HepG2 (cell line): ENCODE data around the gene SRSF10. TPM values are rescaled to one million over a fixed set of nuclear protein-coding genes. Genes with fewer than 3 reads are reported as not detected.

Experiments
- CCDC6 ChIP-seq: sonication (generic); formaldehyde crosslinking; IDR thresholded peaks from 2 replicates; pipeline ENCODE4 v1.8.1; 2022; ENCODE audit warnings: mild to moderate bottlenecking, missing genetic modification reagents, moderate library complexity
- ETV5 ChIP-seq: IDR thresholded peaks from 2 replicates; pipeline ENCODE4 v1.6.1; 2018; ENCODE audit warnings: missing biosample characterization, missing genetic modification reagents, inconsistent platforms, borderline replicate concordance
- SNAI1 ChIP-seq: sonication (generic); formaldehyde crosslinking; IDR thresholded peaks from 2 replicates; pipeline ENCODE4 v1.5.0; 2020; ENCODE audit warnings: mild to moderate bottlenecking, missing genetic modification reagents, borderline replicate concordance
- TGIF2 ChIP-seq: IDR thresholded peaks from 2 replicates; pipeline ENCODE4 v1.6.1; 2016; ENCODE audit warnings: control low read depth, missing compliant biosample characterization
- U2AF2 ChIP-seq: fragments of 200-400 bp; formaldehyde crosslinking; IDR thresholded peaks from 2 replicates; pipeline ENCODE4 v1.6.1; 2017; ENCODE audit warnings: low read depth, mild to moderate bottlenecking, low read length
- ZNF207 ChIP-seq: fragments of 450-650 bp; IDR thresholded peaks from 2 replicates; pipeline ENCODE4 v1.6.1; 2016; ENCODE audit warnings: antibody characterized with exemption, borderline replicate concordance
- ZNF577 ChIP-seq: sonication (generic); formaldehyde crosslinking; IDR thresholded peaks from 2 replicates; pipeline ENCODE4 v1.4.0; 2020; ENCODE audit warnings: mild to moderate bottlenecking, low read depth, missing genetic modification reagents, borderline replicate concordance
- polyA plus RNA-seq, 8 experiments: library from polyadenylated mRNA; depleted of rRNA in 3 of 8; stranded (reverse) in 7 of 8; unstranded in 1 of 8; fragments of >200 nt; fragmentation: Illumina TruSeq in 4 of 8; extraction: Trizol in 4 of 8; gene quantifications; 2 replicates each; pipeline versions ENCODE4 v1.2.1 to v1.2.3, GENCODE V29; 2011 to 2016; ENCODE audit warnings: low read depth in 4 of 8, missing spikeins in 1 of 8, mixed read lengths in 1 of 8; ENCODE audit not compliant: insufficient read depth in 1 of 8
- total RNA-seq, 5 experiments: library from RNA; depleted of rRNA; stranded (reverse); fragments of >200 nt; fragmentation: Illumina TruSeq; extraction: Trizol; gene quantifications; 2 replicates each; pipeline ENCODE4 v1.2.3, GENCODE V29; 2016; ENCODE audit warnings: low read depth in 1 of 5
- TF ChIP-seq, protein P1 (sequence below): sonication (generic); formaldehyde crosslinking; IDR thresholded peaks from 2 replicates; pipeline ENCODE4 v1.4.0; 2020; ENCODE audit warnings: missing genetic modification reagents, borderline replicate concordance
- TF ChIP-seq, protein P2 (sequence below): sonication (generic); formaldehyde crosslinking; IDR thresholded peaks from 2 replicates; pipeline ENCODE4 v1.5.1; 2020; ENCODE audit warnings: mild to moderate bottlenecking, missing genetic modification reagents, borderline replicate concordance
- TF ChIP-seq, protein P3 (sequence below): sonication (generic); formaldehyde crosslinking; IDR thresholded peaks from 2 replicates; pipeline ENCODE4 v1.4.0; 2020; ENCODE audit warnings: mild to moderate bottlenecking, missing genetic modification reagents
- TF ChIP-seq, protein P4 (sequence below): sonication (generic); formaldehyde crosslinking; IDR thresholded peaks from 2 replicates; pipeline ENCODE4 v1.4.0; 2020; ENCODE audit warnings: mild to moderate bottlenecking, missing genetic modification reagents

SRSF10 gene
- total and polyA plus RNA-seq, 2 of the 13 experiments (the other 11 are each of a cell fraction or from before 2014, with no cell fraction given): 126 to 186 TPM

GRCh38 chr1:23959461-23960290, 20.5 kb downstream of the SRSF10 start, which contains the start of gene PNRC2 (continued):
- peak; percentile 66; the same call in 1 of the 2 replicates for TF ChIP-seq CCDC6 (CRISPR knock-in tag)
- TF ChIP-seq ZNF207: no peak
- TF ChIP-seq, protein P1, sequence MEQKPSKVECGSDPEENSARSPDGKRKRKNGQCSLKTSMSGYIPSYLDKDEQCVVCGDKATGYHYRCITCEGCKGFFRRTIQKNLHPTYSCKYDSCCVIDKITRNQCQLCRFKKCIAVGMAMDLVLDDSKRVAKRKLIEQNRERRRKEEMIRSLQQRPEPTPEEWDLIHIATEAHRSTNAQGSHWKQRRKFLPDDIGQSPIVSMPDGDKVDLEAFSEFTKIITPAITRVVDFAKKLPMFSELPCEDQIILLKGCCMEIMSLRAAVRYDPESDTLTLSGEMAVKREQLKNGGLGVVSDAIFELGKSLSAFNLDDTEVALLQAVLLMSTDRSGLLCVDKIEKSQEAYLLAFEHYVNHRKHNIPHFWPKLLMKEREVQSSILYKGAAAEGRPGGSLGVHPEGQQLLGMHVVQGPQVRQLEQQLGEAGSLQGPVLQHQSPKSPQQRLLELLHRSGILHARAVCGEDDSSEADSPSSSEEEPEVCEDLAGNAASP (CRISPR knock-in tag): no peak; the same call in none of the 2 replicates
- TF ChIP-seq, protein P2, sequence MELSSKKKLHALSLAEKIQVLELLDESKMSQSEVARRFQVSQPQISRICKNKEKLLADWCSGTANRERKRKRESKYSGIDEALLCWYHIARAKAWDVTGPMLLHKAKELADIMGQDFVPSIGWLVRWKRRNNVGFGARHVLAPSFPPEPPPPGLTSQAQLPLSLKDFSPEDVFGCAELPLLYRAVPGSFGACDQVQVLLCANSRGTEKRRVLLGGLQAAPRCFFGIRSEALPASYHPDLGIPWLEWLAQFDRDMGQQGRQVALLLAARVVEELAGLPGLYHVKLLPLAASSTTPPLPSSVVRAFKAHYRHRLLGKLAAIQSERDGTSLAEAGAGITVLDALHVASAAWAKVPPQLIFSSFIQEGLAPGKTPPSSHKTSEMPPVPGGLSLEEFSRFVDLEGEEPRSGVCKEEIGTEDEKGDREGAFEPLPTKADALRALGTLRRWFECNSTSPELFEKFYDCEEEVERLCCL: no peak
- TF ChIP-seq TGIF2: no peak; the same call in 1 of the 2 replicates
- TF ChIP-seq, protein P3, sequence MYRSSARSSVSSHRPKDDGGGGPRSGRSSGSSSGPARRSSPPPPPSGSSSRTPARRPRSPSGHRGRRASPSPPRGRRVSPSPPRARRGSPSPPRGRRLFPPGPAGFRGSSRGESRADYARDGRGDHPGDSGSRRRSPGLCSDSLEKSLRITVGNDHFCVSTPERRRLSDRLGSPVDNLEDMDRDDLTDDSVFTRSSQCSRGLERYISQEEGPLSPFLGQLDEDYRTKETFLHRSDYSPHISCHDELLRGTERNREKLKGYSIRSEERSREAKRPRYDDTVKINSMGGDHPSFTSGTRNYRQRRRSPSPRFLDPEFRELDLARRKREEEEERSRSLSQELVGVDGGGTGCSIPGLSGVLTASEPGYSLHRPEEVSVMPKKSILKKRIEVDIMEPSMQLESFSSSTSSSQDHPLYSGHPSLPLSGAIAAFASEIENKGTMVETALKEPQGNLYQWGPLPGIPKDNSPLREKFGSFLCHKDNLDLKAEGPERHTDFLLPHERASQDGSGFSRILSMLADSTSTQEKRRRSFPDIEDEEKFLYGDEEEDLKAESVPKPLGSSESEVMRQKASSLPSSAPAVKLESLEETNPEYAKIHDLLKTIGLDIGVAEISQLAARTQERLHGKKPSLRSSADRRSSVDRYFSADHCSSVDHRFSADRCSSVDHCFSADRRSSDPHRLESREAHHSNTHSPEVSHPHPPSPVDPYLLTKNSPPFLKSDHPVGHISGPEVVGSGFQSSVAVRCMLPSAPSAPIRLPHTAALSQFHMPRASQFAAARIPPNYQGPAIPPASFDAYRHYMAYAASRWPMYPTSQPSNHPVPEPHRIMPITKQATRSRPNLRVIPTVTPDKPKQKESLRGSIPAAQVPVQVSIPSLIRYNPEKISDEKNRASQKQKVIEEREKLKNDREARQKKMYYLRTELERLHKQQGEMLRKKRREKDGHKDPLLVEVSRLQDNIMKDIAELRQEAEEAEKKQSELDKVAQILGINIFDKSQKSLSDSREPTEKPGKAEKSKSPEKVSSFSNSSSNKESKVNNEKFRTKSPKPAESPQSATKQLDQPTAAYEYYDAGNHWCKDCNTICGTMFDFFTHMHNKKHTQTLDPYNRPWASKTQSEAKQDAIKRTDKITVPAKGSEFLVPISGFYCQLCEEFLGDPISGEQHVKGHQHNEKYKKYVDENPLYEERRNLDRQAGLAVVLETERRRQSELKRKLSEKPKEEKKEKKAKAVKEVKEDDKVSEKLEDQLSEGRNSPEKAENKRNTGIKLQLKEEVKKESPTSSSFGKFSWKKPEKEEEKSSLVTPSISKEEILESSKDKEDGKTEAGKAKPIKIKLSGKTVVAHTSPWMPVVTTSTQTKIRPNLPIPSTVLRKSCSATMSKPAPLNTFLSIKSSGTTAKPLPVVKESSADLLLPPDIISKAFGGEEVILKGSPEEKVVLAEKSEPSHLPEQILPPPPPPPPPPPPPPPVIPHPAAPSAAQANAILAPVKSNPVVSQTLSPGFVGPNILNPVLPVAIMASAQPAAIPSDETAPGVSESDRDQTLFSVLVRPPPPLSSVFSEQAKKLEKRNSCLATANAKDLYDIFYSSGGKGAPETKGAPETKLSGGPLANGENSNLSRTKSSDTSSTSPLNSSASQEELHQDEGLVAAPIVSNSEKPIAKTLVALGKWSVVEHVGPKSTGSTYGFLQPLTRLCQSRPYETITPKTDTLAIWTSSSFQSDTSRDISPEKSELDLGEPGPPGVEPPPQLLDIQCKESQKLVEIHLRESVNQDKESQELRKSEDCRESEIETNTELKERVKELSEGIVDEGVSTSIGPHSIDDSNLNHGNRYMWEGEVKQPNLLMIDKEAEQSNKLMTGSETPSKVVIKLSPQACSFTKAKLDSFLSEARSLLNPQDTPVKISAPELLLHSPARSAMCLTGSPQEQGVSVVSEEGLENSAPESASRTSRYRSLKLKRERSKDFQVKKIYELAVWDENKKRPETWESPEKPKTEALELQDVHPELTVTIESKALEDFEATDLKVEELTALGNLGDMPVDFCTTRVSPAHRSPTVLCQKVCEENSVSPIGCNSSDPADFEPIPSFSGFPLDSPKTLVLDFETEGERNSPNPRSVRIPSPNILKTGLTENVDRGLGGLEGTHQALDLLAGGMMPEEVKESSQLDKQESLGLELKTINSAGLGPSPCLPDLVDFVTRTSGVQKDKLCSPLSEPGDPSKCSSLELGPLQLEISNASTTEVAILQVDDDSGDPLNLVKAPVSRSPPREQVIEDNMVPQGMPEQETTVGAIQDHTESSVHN: no peak
- peak; percentile 51 for TF ChIP-seq ETV5 (CRISPR knock-in tag)
- TF ChIP-seq, protein P4, sequence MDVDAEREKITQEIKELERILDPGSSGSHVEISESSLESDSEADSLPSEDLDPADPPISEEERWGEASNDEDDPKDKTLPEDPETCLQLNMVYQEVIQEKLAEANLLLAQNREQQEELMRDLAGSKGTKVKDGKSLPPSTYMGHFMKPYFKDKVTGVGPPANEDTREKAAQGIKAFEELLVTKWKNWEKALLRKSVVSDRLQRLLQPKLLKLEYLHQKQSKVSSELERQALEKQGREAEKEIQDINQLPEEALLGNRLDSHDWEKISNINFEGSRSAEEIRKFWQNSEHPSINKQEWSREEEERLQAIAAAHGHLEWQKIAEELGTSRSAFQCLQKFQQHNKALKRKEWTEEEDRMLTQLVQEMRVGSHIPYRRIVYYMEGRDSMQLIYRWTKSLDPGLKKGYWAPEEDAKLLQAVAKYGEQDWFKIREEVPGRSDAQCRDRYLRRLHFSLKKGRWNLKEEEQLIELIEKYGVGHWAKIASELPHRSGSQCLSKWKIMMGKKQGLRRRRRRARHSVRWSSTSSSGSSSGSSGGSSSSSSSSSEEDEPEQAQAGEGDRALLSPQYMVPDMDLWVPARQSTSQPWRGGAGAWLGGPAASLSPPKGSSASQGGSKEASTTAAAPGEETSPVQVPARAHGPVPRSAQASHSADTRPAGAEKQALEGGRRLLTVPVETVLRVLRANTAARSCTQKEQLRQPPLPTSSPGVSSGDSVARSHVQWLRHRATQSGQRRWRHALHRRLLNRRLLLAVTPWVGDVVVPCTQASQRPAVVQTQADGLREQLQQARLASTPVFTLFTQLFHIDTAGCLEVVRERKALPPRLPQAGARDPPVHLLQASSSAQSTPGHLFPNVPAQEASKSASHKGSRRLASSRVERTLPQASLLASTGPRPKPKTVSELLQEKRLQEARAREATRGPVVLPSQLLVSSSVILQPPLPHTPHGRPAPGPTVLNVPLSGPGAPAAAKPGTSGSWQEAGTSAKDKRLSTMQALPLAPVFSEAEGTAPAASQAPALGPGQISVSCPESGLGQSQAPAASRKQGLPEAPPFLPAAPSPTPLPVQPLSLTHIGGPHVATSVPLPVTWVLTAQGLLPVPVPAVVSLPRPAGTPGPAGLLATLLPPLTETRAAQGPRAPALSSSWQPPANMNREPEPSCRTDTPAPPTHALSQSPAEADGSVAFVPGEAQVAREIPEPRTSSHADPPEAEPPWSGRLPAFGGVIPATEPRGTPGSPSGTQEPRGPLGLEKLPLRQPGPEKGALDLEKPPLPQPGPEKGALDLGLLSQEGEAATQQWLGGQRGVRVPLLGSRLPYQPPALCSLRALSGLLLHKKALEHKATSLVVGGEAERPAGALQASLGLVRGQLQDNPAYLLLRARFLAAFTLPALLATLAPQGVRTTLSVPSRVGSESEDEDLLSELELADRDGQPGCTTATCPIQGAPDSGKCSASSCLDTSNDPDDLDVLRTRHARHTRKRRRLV: peak; percentile 28; the same call in 1 of the 2 replicates
- no peak for TF ChIP-seq ZNF577 (CRISPR knock-in tag)
- TF ChIP-seq U2AF2: no peak
- TF ChIP-seq SNAI1 (CRISPR knock-in tag): no peak
